Endodermal cell (in vitro differentiated cells): ENCODE results near the gene XRCC1. TPM values are rescaled to one million over a fixed set of nuclear protein-coding genes. Genes with fewer than 3 reads are reported as not detected.

ENCODE experiments used
- DNase-seq: peaks from one replicate; pipeline ENCODE4 v3.0.0-alpha.2; 2017
- H3K27ac ChIP-seq: 2 replicates; pipeline ENCODE4 v1.5.1; 2013; ENCODE audit warnings: mild to moderate bottlenecking, low read depth, low read length, moderate library complexity
- H3K27me3 ChIP-seq: 2 replicates; pipeline ENCODE4 v1.6.1; 2013; ENCODE audit warnings: mild to moderate bottlenecking, low read length, moderate library complexity; ENCODE audit not compliant: insufficient read depth, control insufficient read depth, poor library complexity, severe bottlenecking
- H3K36me3 ChIP-seq: 2 replicates; pipeline ENCODE4 v1.7.0; 2013; ENCODE audit warnings: mild to moderate bottlenecking, low read length, moderate library complexity; ENCODE audit not compliant: control insufficient read depth, insufficient read depth
- H3K4me1 ChIP-seq: one replicate; pipeline ENCODE4 v1.7.0; 2013; ENCODE audit warnings: low read length; ENCODE audit not compliant: control insufficient read depth, insufficient read depth
- H3K4me3 ChIP-seq: 2 replicates; pipeline ENCODE4 v1.5.1; 2013; ENCODE audit warnings: mild to moderate bottlenecking, low read length, moderate library complexity
- H3K9ac ChIP-seq: 2 replicates; pipeline ENCODE4 v1.6.1; 2013; ENCODE audit warnings: mild to moderate bottlenecking, low read length, moderate library complexity; ENCODE audit not compliant: poor library complexity, severe bottlenecking; ENCODE audit errors: extremely low read depth
- H3K9me3 ChIP-seq: 2 replicates; pipeline ENCODE4 v1.6.1; 2013; ENCODE audit warnings: mild to moderate bottlenecking, low read length, moderate library complexity; ENCODE audit not compliant: control insufficient read depth
- H3K27ac Mint-ChIP-seq: 2 replicates; pipeline ENCODE4 v1.8.0; 2020; ENCODE audit warnings: mixed read lengths
- H3K27me3 Mint-ChIP-seq: 2 replicates; pipeline ENCODE4 v1.8.0; 2021; ENCODE audit warnings: mild to moderate bottlenecking, mixed read lengths; ENCODE audit not compliant: insufficient read depth
- H3K36me3 Mint-ChIP-seq: 2 replicates; pipeline ENCODE4 v1.8.0; 2020; ENCODE audit warnings: low read depth, mixed read lengths
- H3K4me1 Mint-ChIP-seq: 2 replicates; pipeline ENCODE4 v1.8.0; 2020; ENCODE audit warnings: mixed read lengths
- H3K4me3 Mint-ChIP-seq: 2 replicates; pipeline ENCODE4 v1.8.0; 2020; ENCODE audit warnings: mild to moderate bottlenecking, moderate library complexity, mixed read lengths
- H3K9me3 Mint-ChIP-seq: 2 replicates; pipeline ENCODE4 v1.8.0; 2020; ENCODE audit warnings: mild to moderate bottlenecking, mixed read lengths
- WGBS, 2 experiments: methylation state at CpG; one replicate each; pipeline versions ENCODE4 v1.1.5 to v1.1.7; 2013; ENCODE audit warnings: missing lambda C conversion rate in 2 of 2, mixed read lengths in 1 of 2; ENCODE audit not compliant: insufficient coverage in 1 of 2, insufficient read length in 1 of 2; 5-methylcytosine and 5-hydroxymethylcytosine counted together
- long read RNA-seq, 4 experiments: library from polyadenylated mRNA in 2 of 4; library from RNA in 1 of 4; library from capped mRNA in 1 of 4; stranded (forward) in 3 of 4; unstranded in 1 of 4; transcript quantifications; one replicate each; pipeline ENCODE4 v2.0.0, GENCODE V29; 2020 to 2021; ENCODE audit warnings: inconsistent platforms in 1 of 4
- polyA plus RNA-seq, 2 experiments: library from polyadenylated mRNA; stranded (reverse); fragments of 50-300 nt; gene quantifications; one replicate each; pipeline ENCODE4 v1.2.3, GENCODE V29; 2013
- total RNA-seq, 2 donors: library from RNA; stranded (reverse); fragmentation: NEBNext Ultra II Directional in 1 of 2; extraction: Animal tissue kit (Norgen Biotek cat#: 25700) in 1 of 2; gene quantifications; 2 replicates in 1 of 2; 3 replicates in 1 of 2; pipeline ENCODE4 v1.2.1, GENCODE V29; 2021
- TF ChIP-seq, protein P1 (sequence below): fragments of 200-600 bp; sonication (generic); conservative IDR thresholded peaks from 2 replicates; pipeline ENCODE4 v1.5.0; 2021; ENCODE audit warnings: antibody characterized with exemption, mild to moderate bottlenecking

The XRCC1 gene, protein sequence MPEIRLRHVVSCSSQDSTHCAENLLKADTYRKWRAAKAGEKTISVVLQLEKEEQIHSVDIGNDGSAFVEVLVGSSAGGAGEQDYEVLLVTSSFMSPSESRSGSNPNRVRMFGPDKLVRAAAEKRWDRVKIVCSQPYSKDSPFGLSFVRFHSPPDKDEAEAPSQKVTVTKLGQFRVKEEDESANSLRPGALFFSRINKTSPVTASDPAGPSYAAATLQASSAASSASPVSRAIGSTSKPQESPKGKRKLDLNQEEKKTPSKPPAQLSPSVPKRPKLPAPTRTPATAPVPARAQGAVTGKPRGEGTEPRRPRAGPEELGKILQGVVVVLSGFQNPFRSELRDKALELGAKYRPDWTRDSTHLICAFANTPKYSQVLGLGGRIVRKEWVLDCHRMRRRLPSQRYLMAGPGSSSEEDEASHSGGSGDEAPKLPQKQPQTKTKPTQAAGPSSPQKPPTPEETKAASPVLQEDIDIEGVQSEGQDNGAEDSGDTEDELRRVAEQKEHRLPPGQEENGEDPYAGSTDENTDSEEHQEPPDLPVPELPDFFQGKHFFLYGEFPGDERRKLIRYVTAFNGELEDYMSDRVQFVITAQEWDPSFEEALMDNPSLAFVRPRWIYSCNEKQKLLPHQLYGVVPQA
- total RNA-seq = 10 to 100 TPM; 48.8 to 52.1 TPM
- polyA plus RNA-seq (2013, experiment 1 of 2) = 73.8 TPM
- polyA plus RNA-seq (2013, experiment 2 of 2) = 61.7 TPM
- long read RNA-seq, experiment 1, partial matches to known transcripts = 10 of 12 reads
- long read RNA-seq, experiment 1, other reads (novel, unspliced or antisense) = 1 of 12 reads
- long read RNA-seq, experiment 2, transcript XRCC1-201 (17 exons, 2,802 nt) = major isoform, 41 of 60 reads
- long read RNA-seq, experiment 2, partial matches to known transcripts = 4 of 60 reads
- long read RNA-seq, experiment 2, other reads (novel, unspliced or antisense) = 12 of 60 reads
- long read RNA-seq, experiment 3, transcript XRCC1-201 (17 exons, 2,802 nt) = major isoform, 154 of 217 reads
- long read RNA-seq, experiment 3, transcript XRCC1-202 (16 exons, 1,994 nt) = minor isoform, 6 of 217 reads
- long read RNA-seq, experiment 3, partial matches to known transcripts = 19 of 217 reads
- long read RNA-seq, experiment 3, other reads (novel, unspliced or antisense) = 38 of 217 reads
- long read RNA-seq, experiment 4, partial matches to known transcripts = 7 of 8 reads
- long read RNA-seq, experiment 4, other reads (novel, unspliced or antisense) = 1 of 8 reads

DNA sequence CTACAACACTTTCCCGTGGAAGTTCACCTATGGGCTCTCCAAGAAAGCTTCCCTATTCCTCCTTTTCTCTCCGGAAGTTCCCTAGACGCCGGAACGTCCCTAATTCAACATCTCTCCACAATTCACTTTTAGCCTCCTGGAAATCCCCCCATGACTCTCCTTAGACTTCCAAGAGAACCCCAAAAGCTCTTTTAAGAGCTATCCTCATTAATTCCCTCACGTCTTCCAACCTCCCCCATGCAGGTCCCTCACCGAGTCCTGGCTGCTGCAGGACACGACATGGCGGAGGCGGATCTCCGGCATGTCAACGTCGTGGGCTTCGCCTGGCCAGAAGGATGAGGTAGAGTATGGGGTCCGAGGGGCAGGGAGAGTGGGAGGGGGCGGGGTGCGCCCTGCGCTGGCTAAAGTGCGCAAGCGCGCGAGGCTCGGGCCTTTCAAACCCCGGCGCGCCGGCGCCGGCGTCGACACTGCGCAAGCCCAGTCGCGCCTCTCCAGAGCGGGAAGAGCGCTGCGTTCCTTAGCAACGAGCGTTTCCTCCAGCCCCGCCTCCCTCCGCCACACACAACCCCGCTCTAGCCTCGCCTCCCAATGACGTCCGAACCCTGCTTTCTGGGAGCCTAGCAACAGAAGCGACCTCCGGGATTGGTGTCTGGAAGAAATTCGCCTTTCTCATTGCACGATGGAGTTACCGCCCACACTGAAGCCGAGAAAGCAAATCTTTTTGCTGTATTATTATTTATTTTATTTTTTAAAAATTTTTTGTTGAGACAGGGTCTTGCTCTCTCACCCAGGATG lies at the start of gene XRCC1, which contains the start of gene PINLYP:
Gene XRCC1, minus strand, starts transcription at position 372 of the 795 bp plus-strand sequence. Its CDS starts 69 bp downstream, at position 303.
Gene PINLYP, plus strand, starts transcription at position 646 of the 795 bp plus-strand sequence. CDS start 1,391 bp downstream, outside the sequence.
- H3K27ac ChIP-seq = peak within 1 kb of the TSS; percentile 50

DNA sequence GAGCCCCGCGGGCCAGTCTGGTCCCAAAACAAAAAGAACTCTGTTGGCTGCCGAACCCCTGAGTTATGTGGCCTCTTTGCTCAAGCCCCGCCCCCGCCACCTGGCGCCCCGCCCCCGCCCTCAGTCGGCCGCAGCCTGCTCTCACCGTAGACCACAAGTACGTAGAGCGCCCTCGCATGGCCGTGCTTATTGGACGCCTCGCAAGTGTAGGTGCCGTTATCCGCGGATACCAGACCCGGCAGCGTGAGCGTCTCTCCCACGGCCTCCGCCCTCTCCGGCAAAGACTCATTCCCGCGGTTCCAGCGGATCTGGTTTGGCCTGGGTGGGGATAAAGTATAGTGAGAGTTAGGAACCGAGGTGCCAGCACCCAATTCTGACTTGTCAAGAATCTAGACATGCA lies 49.6 kb upstream of the XRCC1 start:
- Histone ChIP-seq H3K4me1 (no peaks in the 10 kb centered on the region), H3K27me3 (no peaks in the 10 kb centered on the region), H3K27ac (no peak overlapping the region), H3K4me3 (no peak overlapping the region), H3K9me3 (no peaks in the 10 kb centered on the region), H3K9ac (no peak overlapping the region), H3K36me3 (peaks cover 13% of the 10 kb centered on the region)
- TF ChIP-seq, protein P1, sequence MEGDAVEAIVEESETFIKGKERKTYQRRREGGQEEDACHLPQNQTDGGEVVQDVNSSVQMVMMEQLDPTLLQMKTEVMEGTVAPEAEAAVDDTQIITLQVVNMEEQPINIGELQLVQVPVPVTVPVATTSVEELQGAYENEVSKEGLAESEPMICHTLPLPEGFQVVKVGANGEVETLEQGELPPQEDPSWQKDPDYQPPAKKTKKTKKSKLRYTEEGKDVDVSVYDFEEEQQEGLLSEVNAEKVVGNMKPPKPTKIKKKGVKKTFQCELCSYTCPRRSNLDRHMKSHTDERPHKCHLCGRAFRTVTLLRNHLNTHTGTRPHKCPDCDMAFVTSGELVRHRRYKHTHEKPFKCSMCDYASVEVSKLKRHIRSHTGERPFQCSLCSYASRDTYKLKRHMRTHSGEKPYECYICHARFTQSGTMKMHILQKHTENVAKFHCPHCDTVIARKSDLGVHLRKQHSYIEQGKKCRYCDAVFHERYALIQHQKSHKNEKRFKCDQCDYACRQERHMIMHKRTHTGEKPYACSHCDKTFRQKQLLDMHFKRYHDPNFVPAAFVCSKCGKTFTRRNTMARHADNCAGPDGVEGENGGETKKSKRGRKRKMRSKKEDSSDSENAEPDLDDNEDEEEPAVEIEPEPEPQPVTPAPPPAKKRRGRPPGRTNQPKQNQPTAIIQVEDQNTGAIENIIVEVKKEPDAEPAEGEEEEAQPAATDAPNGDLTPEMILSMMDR = peak; percentile 72
- peaks cover 33% of the 10 kb centered on the region for H3K27me3 Mint-ChIP-seq
- peaks cover 4% of the 10 kb centered on the region for H3K4me1 Mint-ChIP-seq
- 46 to 50% methylated on average over 1 to 30 of the region's 30 CpGs for WGBS, 2 experiments
- H3K9me3 Mint-ChIP-seq = no peaks in the 10 kb centered on the region
- DNase-seq = peak; percentile 98
- H3K4me3 Mint-ChIP-seq = no peak overlapping the region
- peaks cover 13% of the 10 kb centered on the region for H3K36me3 Mint-ChIP-seq
- no peak overlapping the region for H3K27ac Mint-ChIP-seq

More for the DNA sequence above, at the start of gene XRCC1, which contains the start of gene PINLYP:
- Histone ChIP-seq H3K9ac (peak within 1 kb of the TSS; percentile 91), H3K4me1 (peaks cover 4% of the 10 kb centered on the region), H3K4me3 (peak within 1 kb of the TSS; percentile 99), H3K36me3 (peaks cover 21% of the 10 kb centered on the region), H3K9me3 (no peaks in the 10 kb centered on the region), H3K27me3 (no peaks in the 10 kb centered on the region)
- Mint-ChIP-seq H3K4me3 (peak within 1 kb of the TSS; percentile 94), H3K27ac (peak within 1 kb of the TSS; percentile 96), H3K4me1 (peaks cover 25% of the 10 kb centered on the region), H3K9me3 (no peaks in the 10 kb centered on the region), H3K36me3 (peaks cover 26% of the 10 kb centered on the region), H3K27me3 (peaks cover 5% of the 10 kb centered on the region)
- WGBS, 2 experiments = 1% methylated on average over 19 to 51 of the region's 51 CpGs
- DNase-seq = peak; percentile 99
- TF ChIP-seq, protein P1 = no peak
